MCF 10A (cell line): ENCODE data around the gene CLEC12A. TPM values are rescaled to one million over a fixed set of nuclear protein-coding genes. Genes with fewer than 3 reads are reported as not detected.
"Not testable (repeated sequence)": the region's sequence is repeated elsewhere in the genome, so short reads cannot be mapped to it uniquely, and the experiment has no call there.

ENCODE experiments used
- BruUV-seq: library from RNA; stranded (reverse); fragments of 400-500 nt; replicated peaks from 2 replicates; lab custom pipeline; 2021; lab: Mats Ljungman, UMichigan
- CTCF ChIA-PET: fragments of 300-600 bp; sonication (Branson Sonifier 250); formaldehyde crosslinking; extraction: SDS; loops from one replicate; lab custom pipeline; 2021; ENCODE audit warnings: antibody characterized with exemption, inconsistent platforms; lab: Yijun Ruan, JAX
- POLR2A ChIA-PET: fragments of 300-600, 350-650 bp; sonication (Branson Sonifier 250); formaldehyde crosslinking; extraction: SDS; loops from one replicate; lab custom pipeline; 2020; ENCODE audit warnings: antibody characterized with exemption, inconsistent platforms; lab: Yijun Ruan, JAX
- DNase-seq: peaks from one replicate; pipeline ENCODE4 v3.0.0-alpha.2; 2018; ENCODE audit not compliant: unreplicated experiment
- H3K27ac Mint-ChIP-seq: one replicate; pipeline ENCODE4 v1.8.0; 2022; ENCODE audit warnings: mild to moderate bottlenecking, low read depth, mixed read lengths; ENCODE audit not compliant: unreplicated experiment
- H3K27me3 Mint-ChIP-seq: one replicate; pipeline ENCODE4 v1.8.0; 2022; ENCODE audit warnings: mixed read lengths; ENCODE audit not compliant: insufficient read depth, unreplicated experiment
- H3K36me3 Mint-ChIP-seq: one replicate; pipeline ENCODE4 v1.8.0; 2022; ENCODE audit warnings: mild to moderate bottlenecking, moderate library complexity, mixed read lengths; ENCODE audit not compliant: insufficient read depth, unreplicated experiment
- H3K4me1 Mint-ChIP-seq: one replicate; pipeline ENCODE4 v1.8.0; 2022; ENCODE audit warnings: mixed read lengths; ENCODE audit not compliant: insufficient read depth, unreplicated experiment
- H3K4me3 Mint-ChIP-seq: one replicate; pipeline ENCODE4 v1.8.0; 2022; ENCODE audit warnings: mild to moderate bottlenecking, moderate library complexity, mixed read lengths; ENCODE audit not compliant: unreplicated experiment
- H3K9me3 Mint-ChIP-seq: one replicate; pipeline ENCODE4 v1.8.0; 2022; ENCODE audit warnings: mixed read lengths; ENCODE audit not compliant: unreplicated experiment
- CTCF ChIP-seq: fragments of 200-600 bp; IDR thresholded peaks from one replicate; pipeline ENCODE4 v1.8.0; 2022; ENCODE audit warnings: antibody characterized with exemption, mild to moderate bottlenecking; ENCODE audit not compliant: unreplicated experiment
- intact Hi-C: fragments of 100-400 bp; cut with micrococcal nuclease; formaldehyde crosslinking; loops from 2 replicates; pipeline ENCODE4 v1.14.1; 2022
- total RNA-seq: library from RNA; stranded (reverse); gene quantifications from 2 replicates; pipeline ENCODE4 v1.2.3, GENCODE V29; 2022

The CLEC12A gene
- total RNA-seq, 1 experiment from 2014 or later = not detected

- H3K9me3 Mint-ChIP-seq = no peaks in the 10 kb centered on the region
- CTCF ChIA-PET = interaction anchor here (0.6 kb wide), 2 partner anchors 198 to 699 kb away, joined by 3 read pairs; no protein-coding TSS in a partner anchor
Observed at GRCh38 chr12:9948606-9949296, 22.5 kb upstream of the CLEC12A start.

GRCh38 chr12:9951026-9951675 lies 20.1 kb upstream of the CLEC12A start:
- Mint-ChIP-seq H3K9me3 (no peaks in the 10 kb centered on the region), H3K4me1 (no peaks in the 10 kb centered on the region), H3K27ac (no peak overlapping the region), H3K4me3 (no peak overlapping the region), H3K36me3 (no peaks in the 10 kb centered on the region), H3K27me3 (peaks cover 22% of the 10 kb centered on the region)
- POLR2A ChIA-PET = no interaction called here
- TF ChIP-seq CTCF = no peak
- CTCF ChIA-PET = interaction anchor here (1.1 kb wide), 1 partner anchor 149 kb away, joined by 3 read pairs; no protein-coding TSS in a partner anchor
- intact Hi-C loops = no loop called here
- no peak for DNase-seq
- no TSS peak for BruUV-seq

More at GRCh38 chr12:9948606-9949296, 22.5 kb upstream of the CLEC12A start:
- POLR2A ChIA-PET = no interaction called here
- Mint-ChIP-seq H3K27ac (no peak overlapping the region), H3K4me3 (no peak overlapping the region), H3K4me1 (no peaks in the 10 kb centered on the region), H3K27me3 (peaks cover 22% of the 10 kb centered on the region), H3K36me3 (no peaks in the 10 kb centered on the region)
- intact Hi-C loops = no loop called here
- no TSS peak for BruUV-seq
- TF ChIP-seq CTCF = no peak
- no peak for DNase-seq

- H3K9me3 Mint-ChIP-seq, intact Hi-C loops, H3K36me3 Mint-ChIP-seq, H3K27ac Mint-ChIP-seq, H3K4me3 Mint-ChIP-seq, CTCF ChIA-PET, H3K4me1 Mint-ChIP-seq, DNase-seq, BruUV-seq, POLR2A ChIA-PET: not testable (repeated sequence)
- peaks cover 22% of the 10 kb centered on the region for H3K27me3 Mint-ChIP-seq
Observed at GRCh38 chr12:9952954-9953729, 18.1 kb upstream of the CLEC12A start.

- no TSS peak for BruUV-seq
- CTCF ChIA-PET = interaction anchor here (0.9 kb wide), 1 partner anchor 52 kb away, joined by 3 read pairs; no protein-coding TSS in a partner anchor
- no peak overlapping the region for H3K4me3 Mint-ChIP-seq
- TF ChIP-seq CTCF = no peak
- H3K36me3 Mint-ChIP-seq = no peaks in the 10 kb centered on the region
- DNase-seq = no peak
- H3K27me3 Mint-ChIP-seq = no peaks in the 10 kb centered on the region
- H3K9me3 Mint-ChIP-seq = no peaks in the 10 kb centered on the region
- no peaks in the 10 kb centered on the region for H3K4me1 Mint-ChIP-seq
- H3K27ac Mint-ChIP-seq = no peak overlapping the region
- POLR2A ChIA-PET = no interaction called here
- intact Hi-C loops = no loop called here
Observed at GRCh38 chr12:9957834-9958233, 13.4 kb upstream of the CLEC12A start.
